Body of pancreas (tissue), 4 donors: ENCODE results near the gene CACNA2D4.
"Not testable (repeated sequence)": the region's sequence is repeated elsewhere in the genome, so short reads cannot be mapped to it uniquely, and the experiment has no call there.

Experiments
- CTCF ChIP-seq, 7 experiments: fragments of 450-650 bp in 4 of 7; fragments of 200-600 bp in 3 of 7; sonication (generic) in 3 of 7; IDR thresholded peaks; one replicate each; pipeline ENCODE4 v1.5.1; 2016 to 2019; ENCODE audit warnings: antibody characterized with exemption in 7 of 7
- POLR2A ChIP-seq, 3 donors: fragments of 450-650 bp; IDR thresholded peaks; one replicate each; pipeline ENCODE4 v1.6.1; 2016; ENCODE audit warnings: antibody characterized with exemption in 3 of 3, mild to moderate bottlenecking in 2 of 3

GRCh38 chr12:1817928-1818327, 100.5 kb downstream of the CACNA2D4 start:
- TF ChIP-seq CTCF, POLR2A (IDR thresholded peaks at IDR 0.05): not testable (repeated sequence)
